NCI-H2171 treated with DMSO at 0.1 percent for 48 hours (cell line): ENCODE measurements around the gene USP47.

Experiments
- DNase-seq: peaks from one replicate; lab custom pipeline; 2025; lab: John Stamatoyannopoulos, UW

USP47 gene

DNA sequence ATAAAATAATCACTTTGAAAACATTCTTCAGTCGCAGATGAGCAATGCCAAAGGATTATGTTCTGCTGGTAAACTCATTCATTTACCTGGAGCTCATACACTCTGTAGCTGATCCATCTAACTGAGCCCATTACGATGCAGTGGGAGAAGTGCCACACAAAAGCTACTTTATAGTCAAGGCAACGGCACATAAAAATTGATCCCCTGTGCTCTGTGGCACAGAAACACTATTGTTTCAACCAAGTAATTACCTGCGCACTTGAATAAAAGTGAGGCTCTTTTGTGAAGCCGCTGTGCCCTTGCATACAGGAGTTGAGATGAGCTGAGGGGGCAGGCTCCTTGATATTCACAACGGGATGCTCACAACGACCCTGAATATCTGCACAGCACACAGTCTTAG is 159.4 kb downstream of the USP47 start:
- DNase-seq = no peak

DNA sequence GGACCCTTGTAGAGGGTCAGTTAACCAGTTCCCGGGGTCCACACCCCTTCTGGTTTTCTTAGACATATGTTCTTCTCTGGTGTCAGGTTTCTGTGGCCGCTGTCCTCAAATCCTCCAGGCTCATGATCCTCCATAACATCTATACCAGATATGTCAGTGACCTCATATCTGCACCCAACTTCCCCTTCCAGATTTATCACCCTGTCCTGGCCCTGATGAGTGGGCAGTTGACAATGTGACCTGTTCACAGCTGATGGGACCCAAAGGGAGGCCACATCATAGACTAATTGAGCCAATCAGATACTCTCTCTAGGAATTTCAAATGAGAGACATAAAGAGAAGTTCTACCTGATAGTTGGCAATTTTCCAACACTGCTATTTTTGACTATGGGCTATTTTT is 161.6 kb downstream of the USP47 start:
- no peak for DNase-seq

DNA sequence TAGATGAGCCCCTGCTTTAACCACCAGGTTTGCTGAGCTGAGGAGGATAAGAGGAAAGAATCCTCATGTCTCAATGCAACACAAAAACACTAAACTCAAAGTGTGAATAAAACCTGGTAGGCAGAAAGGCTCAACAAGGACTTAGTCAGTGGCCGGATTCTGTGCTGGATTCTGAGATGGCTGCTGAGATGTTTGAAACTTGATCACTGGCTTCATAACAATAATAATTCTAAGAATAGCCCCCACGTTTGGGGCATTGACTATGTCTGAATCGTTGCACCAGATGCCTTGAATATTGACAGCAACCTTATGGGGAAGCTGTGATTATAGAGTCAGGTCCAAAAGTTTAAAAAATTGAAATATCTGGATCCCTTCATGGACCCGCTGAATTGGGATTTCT is 162.0 kb downstream of the USP47 start:
- DNase-seq = no peak

DNA sequence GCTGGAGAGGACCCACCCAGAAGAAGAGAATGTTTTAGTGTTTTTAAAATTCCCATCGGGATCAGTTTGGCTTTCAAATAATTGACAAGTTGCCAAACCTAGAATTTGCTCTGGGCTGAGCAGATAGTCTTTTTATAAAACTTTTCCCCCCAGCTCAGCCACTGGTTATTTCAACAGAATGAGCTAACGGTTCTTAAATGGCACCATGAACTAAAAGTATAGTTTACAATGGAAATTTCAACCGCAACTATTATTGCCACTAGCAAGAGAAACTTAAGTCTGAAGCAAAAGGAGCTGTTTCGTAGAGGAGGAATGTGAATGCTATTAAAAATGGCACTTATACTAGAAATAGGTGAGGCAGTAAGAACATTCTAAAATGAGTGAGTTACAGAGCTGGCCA is 163.3 kb downstream of the USP47 start:
- no peak for DNase-seq

DNA sequence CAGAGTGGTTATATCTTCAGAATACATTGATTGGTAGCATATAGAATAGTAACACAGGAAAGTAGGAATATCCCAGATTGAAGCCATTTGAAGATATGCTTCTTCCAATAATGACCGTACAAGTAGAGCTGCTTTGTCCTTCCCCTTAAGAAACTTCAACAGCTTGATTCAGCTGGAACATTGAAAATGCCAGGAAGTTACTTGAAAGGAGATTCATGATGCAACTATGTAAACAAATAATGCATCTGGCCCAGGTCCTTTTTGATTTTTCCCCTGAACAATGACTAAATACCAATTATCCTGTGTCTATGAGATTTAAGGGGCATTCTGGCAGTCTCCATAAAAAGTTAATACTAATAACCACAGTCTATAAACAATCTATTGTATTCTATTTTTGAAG is 163.7 kb downstream of the USP47 start:
- DNase-seq = no peak

DNA sequence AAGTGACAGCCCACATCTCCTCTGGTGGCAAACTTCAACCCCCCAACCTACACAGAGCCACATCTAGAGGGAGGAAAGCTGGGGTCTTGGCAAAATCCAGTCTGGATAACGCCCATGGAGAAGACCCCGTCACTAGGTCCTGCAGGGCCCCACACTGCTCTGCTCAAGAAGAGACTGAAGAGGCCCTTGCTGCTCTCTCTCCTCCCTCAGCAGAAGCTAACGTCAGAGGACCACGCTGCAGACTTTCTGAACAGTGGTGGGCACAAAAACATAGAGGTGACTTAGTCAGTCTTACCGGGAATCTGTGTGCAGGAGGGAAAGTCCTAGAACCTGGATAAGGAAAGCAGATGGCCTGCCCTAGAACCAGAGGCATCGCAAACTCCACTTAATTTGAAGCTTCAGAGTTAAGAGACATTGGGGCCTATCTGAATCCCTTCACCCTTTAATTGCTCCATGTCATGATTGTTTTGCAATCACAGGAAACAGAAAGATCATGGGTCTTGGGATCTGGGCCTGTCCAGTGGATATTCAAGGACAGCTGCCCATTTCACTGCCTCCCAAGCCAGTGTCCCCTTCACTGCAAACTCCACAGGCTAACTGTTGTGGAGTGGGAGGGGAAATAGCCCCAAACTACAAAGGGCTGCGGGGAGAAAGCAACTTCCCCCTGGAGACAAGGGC is 164.9 kb downstream of the USP47 start:
- no peak for DNase-seq

DNA sequence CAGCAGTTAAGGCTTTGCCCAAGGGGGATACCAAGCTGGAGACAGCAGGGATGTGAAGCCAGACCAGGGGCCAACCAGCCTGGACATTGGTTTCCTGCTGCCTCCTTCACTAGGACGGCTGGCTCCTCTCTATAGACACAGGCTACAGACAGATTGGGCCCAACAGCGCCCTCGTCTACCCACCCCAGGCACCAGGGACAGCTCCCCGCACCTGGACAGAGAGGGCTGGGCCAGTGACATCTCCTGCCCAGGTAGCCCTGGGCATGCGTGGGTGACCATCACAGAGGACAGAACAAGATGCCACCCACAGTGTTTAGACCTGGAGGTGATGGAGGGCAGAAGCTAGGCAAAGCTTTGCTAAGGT is 165.4 kb downstream of the USP47 start:
- DNase-seq = no peak

DNA sequence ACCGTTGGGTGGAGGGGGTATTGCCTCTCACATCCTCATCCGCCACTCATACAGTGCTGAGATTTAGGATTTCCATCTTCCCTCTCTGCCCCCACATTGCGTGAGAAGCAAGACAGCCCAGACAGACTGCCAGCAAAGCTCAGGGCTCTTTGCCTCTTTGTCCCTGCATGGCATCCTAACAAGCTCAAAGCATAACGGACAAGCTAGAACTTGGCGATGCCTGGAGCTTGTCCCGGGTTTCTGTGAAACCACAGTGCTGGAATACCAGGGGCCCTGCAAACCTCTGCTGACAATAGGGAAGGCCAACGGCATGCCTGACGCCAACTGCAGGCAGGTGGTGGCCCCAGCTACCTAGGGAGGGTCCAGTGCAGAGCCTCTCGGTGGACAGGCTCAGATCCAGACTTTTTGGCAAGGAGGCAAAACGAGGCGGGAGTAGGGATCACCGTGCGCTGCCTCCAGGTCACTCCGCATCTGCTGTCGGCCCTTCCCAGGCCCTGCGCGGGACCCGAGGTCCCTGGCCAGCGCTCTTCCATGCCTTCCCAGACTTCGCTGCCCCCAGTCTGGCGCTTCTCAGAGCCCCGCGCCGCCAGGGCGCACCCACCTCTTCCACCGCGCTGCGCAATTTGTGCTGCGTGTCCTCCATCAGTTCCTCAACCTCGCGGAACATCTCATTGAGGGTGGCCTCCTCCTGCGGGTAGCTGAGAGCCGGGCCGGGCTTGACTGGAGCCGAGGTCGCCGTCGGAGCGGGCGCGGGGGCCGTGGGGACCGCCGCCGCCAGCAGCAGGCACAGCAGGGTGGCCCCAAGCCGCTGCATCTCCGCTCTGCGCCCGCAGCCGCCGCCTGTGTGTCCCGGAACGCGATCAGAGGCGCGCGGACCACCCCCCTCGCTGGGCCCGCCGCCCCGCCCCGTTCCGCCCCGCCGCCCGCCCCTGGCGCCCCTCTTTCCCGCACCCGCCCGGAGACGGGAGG is 166.3 kb downstream of the USP47 start, which contains the start of gene DKK3:
Gene DKK3 (minus strand): TSS at position 858 of the 969 bp plus-strand sequence. CDS start 44 bp downstream, at position 814.
- DNase-seq = no peak
